ENCODE results near the gene PEX10.

DNA sequence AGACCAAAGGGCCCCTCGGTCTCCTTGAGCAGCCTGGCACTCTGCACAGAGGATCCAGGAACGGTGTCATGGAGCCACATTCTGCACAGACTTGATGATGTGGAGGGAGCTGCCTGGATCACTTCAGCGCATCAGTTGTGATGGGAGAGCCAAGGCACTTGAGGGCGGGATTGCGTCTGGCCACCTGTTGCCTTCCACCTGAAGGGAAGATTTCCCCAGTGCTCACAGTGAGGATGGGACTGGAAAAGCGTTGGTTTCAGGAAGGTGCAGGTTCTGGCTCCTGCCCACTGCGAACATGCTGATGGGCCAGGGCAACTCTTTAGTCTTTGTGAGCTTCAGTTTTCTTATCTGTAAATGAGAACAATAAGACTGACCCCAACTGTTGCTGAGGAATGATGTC lies 18.1 kb downstream of the PEX10 start:
- TF ChIP-seq EP300 (IDR thresholded peaks at IDR 0.05; ENCODE audit: borderline replicate concordance): no peak
- TF ChIP-seq, protein P1, sequence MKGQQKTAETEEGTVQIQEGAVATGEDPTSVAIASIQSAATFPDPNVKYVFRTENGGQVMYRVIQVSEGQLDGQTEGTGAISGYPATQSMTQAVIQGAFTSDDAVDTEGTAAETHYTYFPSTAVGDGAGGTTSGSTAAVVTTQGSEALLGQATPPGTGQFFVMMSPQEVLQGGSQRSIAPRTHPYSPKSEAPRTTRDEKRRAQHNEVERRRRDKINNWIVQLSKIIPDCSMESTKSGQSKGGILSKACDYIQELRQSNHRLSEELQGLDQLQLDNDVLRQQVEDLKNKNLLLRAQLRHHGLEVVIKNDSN (IDR thresholded peaks at IDR 0.05): no peak
- no peak for TF ChIP-seq CEBPB (IDR thresholded peaks at IDR 0.05)
- no peak for TF ChIP-seq TAF1 (IDR thresholded peaks at IDR 0.05; ENCODE audit: low read depth)
- TF ChIP-seq EGR1 (IDR thresholded peaks at IDR 0.05): no peak
- TF ChIP-seq ZBTB7A (IDR thresholded peaks at IDR 0.05; ENCODE audit: low read depth): no peak
- TF ChIP-seq, protein P2, sequence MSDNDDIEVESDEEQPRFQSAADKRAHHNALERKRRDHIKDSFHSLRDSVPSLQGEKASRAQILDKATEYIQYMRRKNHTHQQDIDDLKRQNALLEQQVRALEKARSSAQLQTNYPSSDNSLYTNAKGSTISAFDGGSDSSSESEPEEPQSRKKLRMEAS (IDR thresholded peaks at IDR 0.05): no peak
- TF ChIP-seq, protein P3, sequence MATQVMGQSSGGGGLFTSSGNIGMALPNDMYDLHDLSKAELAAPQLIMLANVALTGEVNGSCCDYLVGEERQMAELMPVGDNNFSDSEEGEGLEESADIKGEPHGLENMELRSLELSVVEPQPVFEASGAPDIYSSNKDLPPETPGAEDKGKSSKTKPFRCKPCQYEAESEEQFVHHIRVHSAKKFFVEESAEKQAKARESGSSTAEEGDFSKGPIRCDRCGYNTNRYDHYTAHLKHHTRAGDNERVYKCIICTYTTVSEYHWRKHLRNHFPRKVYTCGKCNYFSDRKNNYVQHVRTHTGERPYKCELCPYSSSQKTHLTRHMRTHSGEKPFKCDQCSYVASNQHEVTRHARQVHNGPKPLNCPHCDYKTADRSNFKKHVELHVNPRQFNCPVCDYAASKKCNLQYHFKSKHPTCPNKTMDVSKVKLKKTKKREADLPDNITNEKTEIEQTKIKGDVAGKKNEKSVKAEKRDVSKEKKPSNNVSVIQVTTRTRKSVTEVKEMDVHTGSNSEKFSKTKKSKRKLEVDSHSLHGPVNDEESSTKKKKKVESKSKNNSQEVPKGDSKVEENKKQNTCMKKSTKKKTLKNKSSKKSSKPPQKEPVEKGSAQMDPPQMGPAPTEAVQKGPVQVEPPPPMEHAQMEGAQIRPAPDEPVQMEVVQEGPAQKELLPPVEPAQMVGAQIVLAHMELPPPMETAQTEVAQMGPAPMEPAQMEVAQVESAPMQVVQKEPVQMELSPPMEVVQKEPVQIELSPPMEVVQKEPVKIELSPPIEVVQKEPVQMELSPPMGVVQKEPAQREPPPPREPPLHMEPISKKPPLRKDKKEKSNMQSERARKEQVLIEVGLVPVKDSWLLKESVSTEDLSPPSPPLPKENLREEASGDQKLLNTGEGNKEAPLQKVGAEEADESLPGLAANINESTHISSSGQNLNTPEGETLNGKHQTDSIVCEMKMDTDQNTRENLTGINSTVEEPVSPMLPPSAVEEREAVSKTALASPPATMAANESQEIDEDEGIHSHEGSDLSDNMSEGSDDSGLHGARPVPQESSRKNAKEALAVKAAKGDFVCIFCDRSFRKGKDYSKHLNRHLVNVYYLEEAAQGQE (IDR thresholded peaks at IDR 0.05; ENCODE audit: low read depth): no peak
- no peak for TF ChIP-seq CREB1 (IDR thresholded peaks at IDR 0.05; ENCODE audit: low read depth)
- no peak for TF ChIP-seq TEAD4 (IDR thresholded peaks at IDR 0.05)
- TF ChIP-seq RAD21 (IDR thresholded peaks at IDR 0.05; ENCODE audit: low read depth): no peak
- no peak for TF ChIP-seq NFIC (IDR thresholded peaks at IDR 0.05)
- TF ChIP-seq YY1 (IDR thresholded peaks at IDR 0.05; ENCODE audit: low read depth): no peak
- no peak for TF ChIP-seq FOXM1 (IDR thresholded peaks at IDR 0.05; ENCODE audit: borderline replicate concordance, low read depth)

All from Ishikawa (cell line).